ENCODE data around the gene SYT7.
A peak's percentile ranks its signal among the peaks of the same experiment; 100 is the strongest.

SYT7 gene

GRCh38 chr11:61513143-61513765 is 67.6 kb downstream of the SYT7 start:
- no peak for DNase-seq

- no peak for DNase-seq
Measured at GRCh38 chr11:61512435-61512834, 68.4 kb downstream of the SYT7 start.

GRCh38 chr11:61511383-61511782 is 69.5 kb downstream of the SYT7 start:
- no peak for DNase-seq

GRCh38 chr11:61510974-61511373 is 69.9 kb downstream of the SYT7 start:
- no peak for DNase-seq

GRCh38 chr11:61510166-61510919 is 70.5 kb downstream of the SYT7 start:
- no peak for DNase-seq

- DNase-seq = peak; percentile 63
Measured at GRCh38 chr11:61509043-61510029, 71.5 kb downstream of the SYT7 start.

GRCh38 chr11:61507962-61508861 is 72.7 kb downstream of the SYT7 start, which contains the start of gene LRRC10B:
TSS of gene LRRC10B (plus strand) at chr11:61508749. CDS start at chr11:61508999, 250 bp downstream.
- DNase-seq = no peak

- DNase-seq = no peak
Measured at GRCh38 chr11:61507012-61507768, 73.7 kb downstream of the SYT7 start.

GRCh38 chr11:61505640-61506155 is 75.2 kb downstream of the SYT7 start:
- DNase-seq = no peak

GRCh38 chr11:61505106-61505505 is 75.8 kb downstream of the SYT7 start:
- no peak for DNase-seq

- DNase-seq = no peak
Measured at GRCh38 chr11:61503135-61503770, 77.6 kb downstream of the SYT7 start.

- no peak for DNase-seq
Measured at GRCh38 chr11:61502522-61502921, 78.4 kb downstream of the SYT7 start.

- DNase-seq = no peak
Measured at GRCh38 chr11:61499816-61500491, 80.9 kb downstream of the SYT7 start.

GRCh38 chr11:61498767-61499341 is 82.0 kb downstream of the SYT7 start:
- no peak for DNase-seq

GRCh38 chr11:61497876-61498275 is 83.0 kb downstream of the SYT7 start:
- DNase-seq = no peak

- DNase-seq = no peak
Measured at GRCh38 chr11:61497473-61497872, 83.4 kb downstream of the SYT7 start.

- no peak for DNase-seq
Measured at GRCh38 chr11:61496602-61497400, 84.1 kb downstream of the SYT7 start.

- DNase-seq = no peak
Measured at GRCh38 chr11:61495801-61496601, 84.9 kb downstream of the SYT7 start.
